Measurements from ENCODE around the gene AMBRA1.
A peak's percentile ranks its signal among the peaks of the same experiment; 100 is the strongest.
"Not testable (repeated sequence)": the region's sequence is repeated elsewhere in the genome, so short reads cannot be mapped to it uniquely, and the experiment has no call there.

Gene AMBRA1

DNA sequence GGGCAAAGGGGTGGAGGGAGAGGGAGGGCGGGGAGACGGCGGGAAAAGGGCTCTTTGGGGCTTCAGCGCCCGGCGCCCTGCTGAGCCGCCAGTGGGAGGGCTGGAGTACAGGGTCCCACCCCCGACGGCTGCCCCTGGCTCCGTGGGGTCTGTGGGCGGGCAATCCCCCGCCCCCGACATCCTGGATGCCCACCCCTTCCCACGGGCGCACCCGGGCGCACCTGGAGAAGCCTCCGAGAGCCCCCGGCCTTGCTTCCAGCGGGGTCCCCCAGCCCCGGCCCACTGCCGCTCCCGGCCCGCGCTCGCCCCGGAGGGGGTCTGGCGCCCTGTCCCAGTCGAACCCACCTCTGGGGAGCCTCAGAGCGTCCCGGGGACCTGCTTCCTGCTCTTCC, 202.6 kb downstream of the AMBRA1 start:
- no peak for DNase-seq

GRCh38 chr11:46390331-46391171, 203.3 kb downstream of the AMBRA1 start:
- DNase-seq, result no peak

GRCh38 chr11:46389450-46390330, 204.1 kb downstream of the AMBRA1 start:
- peak; percentile 59 for DNase-seq

- DNase-seq, result no peak
These were observed 205.0 kb downstream of the AMBRA1 start for GRCh38 chr11:46388619-46389449.

GRCh38 chr11:46387919-46388618, 205.8 kb downstream of the AMBRA1 start:
- no peak for DNase-seq

- no peak for DNase-seq
These were observed 206.4 kb downstream of the AMBRA1 start for GRCh38 chr11:46387456-46387855.

DNA sequence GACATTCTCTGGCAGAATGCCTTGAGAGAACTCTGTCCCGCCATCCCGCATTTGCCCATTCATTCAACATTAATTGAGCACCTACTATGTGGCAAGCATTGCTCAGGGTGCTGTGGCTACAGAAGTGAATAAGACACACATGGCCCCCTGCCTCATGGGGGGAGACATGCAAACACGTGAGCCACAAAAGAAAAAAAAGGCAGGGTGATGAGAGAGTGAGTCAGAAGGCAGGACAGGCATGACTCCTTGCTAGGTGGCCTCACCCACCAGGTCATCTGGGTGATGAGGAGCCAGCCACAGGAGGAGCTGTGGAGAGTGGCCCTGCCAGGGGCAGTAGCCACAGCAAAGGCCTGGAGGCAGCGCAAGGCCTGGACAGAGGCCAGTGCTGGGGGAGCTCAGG, 207.1 kb downstream of the AMBRA1 start:
- no peak for DNase-seq

GRCh38 chr11:46386005-46386578, 207.7 kb downstream of the AMBRA1 start:
- DNase-seq, result no peak

- DNase-seq, result no peak
These were observed 208.4 kb downstream of the AMBRA1 start for GRCh38 chr11:46385169-46386004.

GRCh38 chr11:46383974-46384701, 209.7 kb downstream of the AMBRA1 start:
- DNase-seq, result no peak

DNA sequence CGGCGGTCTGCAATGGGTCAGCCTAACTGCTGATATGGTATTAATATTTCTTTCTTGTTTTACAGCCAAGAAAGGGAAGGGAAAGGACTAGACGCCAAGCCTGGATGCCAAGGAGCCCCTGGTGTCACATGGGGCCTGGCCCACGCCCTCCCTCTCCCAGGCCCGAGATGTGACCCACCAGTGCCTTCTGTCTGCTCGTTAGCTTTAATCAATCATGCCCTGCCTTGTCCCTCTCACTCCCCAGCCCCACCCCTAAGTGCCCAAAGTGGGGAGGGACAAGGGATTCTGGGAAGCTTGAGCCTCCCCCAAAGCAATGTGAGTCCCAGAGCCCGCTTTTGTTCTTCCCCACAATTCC, 210.4 kb downstream of the AMBRA1 start:
- no peak for DNase-seq

DNA sequence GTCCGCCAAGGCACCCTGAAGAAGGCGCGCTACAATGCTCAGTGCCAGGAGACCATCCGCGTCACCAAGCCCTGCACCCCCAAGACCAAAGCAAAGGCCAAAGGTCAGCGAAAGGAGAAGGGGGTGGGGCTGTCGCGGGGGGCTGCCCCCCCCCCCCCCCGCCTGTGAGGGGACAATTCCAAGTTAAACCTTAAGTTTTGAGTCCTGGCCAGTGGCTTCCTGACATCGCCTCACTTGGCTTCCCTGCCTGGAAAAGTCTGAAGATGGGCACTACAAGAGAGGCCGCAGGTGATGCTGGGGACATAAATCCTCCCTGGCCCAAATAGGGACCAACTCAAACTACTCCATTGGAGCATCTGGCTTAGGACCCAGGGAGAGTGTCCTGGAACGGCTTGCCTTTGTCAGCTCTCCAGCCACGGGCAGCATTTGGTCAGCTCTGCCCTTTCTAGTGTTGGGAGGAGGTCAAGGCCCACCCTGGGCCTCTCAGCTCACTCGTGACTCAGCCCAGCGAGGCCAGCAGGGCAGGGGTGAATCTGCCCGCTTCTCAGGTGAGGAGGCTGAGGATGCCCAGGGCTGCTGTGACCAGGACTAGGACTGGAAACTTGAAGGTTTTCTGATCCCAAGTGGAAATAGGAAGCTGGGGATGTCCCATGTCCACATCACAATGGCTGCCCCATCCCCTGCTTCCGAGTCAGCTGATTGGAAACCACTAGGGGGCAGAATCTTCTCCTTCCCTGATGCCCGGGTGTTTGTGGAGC, 211.0 kb downstream of the AMBRA1 start:
- no peak for DNase-seq

GRCh38 chr11:46381819-46382645, 211.8 kb downstream of the AMBRA1 start:
- DNase-seq, result no peak

DNA sequence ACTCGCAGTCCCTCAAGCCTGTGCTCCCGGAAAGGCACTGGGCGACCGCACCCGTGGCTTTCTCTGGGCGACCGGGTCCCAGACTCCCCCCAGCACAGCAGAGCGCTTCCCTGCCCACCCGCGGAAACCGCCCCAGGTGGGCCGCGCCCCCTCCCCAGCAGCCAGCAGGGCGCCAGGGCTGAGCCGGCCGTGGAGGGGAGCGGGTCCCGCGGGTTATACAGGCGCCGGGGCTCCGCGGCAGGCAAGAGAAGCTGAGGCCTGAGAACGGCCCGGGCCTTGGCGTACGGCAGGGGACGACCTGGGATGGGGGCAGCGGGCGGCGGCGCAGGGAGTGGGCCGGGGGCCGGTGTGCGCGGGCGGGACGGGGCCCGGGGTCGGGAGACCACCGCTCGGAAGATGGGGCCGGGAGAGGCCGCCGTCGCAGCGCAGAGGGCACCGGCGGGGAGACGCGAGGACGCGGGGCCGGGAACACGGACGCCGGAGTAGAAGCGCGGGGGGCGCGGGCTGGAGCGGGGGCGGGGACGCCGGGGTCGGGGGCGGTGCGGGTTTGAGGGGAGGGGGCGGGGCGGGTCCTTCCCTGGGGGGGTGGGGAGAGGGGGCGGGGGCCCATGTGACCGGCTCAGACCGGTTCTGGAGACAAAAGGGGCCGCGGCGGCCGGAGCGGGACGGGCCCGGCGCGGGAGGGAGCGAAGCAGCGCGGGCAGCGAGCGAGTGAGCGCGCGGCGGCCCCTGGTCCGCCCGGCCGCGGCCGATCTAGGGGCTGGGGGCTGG, 212.6 kb downstream of the AMBRA1 start, which contains the start of gene MDK:
TSS of gene MDK (plus strand) at position 622 of the 771 bp plus-strand sequence. CDS start 389 bp downstream, outside the sequence.
- DNase-seq, result no peak

GRCh38 chr11:46380340-46381047, 213.3 kb downstream of the AMBRA1 start:
- no peak for DNase-seq

- not testable (repeated sequence) for DNase-seq
These were observed 214.1 kb downstream of the AMBRA1 start for GRCh38 chr11:46379482-46380293.
